LoVo (cell line): ENCODE data around the gene ZSCAN23.
"Not testable (repeated sequence)": the region's sequence is repeated elsewhere in the genome, so short reads cannot be mapped to it uniquely, and the experiment has no call there.

Experiments used
- DNase-seq: peaks from one replicate; pipeline ENCODE4 v3.0.0-alpha.2; 2016; ENCODE audit warnings: low spot score

Gene ZSCAN23

DNA sequence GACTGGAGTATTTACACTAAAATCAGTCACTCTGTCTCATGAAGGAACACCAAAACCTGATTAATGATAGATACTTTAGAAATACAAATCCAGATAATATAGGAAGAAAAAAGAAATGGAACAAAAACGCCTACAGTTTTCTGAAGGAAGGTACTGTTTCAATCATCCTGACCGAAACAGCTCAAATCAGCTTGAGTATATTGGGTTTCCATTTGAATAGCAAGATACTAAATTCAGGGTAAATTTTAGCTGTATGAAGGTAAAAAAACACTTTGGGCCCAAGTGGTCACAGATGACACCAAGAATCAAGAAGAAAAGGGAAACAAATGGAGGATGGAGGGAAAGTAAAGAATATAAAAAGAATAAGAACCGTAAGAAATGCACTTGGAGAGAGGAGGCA is 6.9 kb downstream of the ZSCAN23 start:
- DNase-seq: no peak

DNA sequence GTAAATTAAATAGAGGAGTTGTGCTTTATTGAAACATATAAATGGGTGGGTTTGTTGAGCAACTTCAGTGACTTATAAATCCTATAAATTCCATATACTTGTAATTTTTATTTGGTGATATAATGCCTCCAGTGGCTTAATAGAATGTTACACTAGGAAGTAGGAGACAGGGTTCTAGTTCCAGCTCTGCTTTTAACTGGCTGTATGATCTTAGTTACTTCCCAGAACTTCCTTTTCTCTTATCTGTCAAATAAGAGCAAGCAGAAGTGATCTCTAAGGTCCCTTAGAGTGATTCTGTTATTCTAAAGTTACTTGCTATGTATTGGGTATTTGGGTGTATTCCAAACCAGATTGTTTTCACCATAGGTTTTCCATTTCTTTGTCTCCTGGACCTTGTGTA is 10.2 kb downstream of the ZSCAN23 start:
- no peak for DNase-seq

DNA sequence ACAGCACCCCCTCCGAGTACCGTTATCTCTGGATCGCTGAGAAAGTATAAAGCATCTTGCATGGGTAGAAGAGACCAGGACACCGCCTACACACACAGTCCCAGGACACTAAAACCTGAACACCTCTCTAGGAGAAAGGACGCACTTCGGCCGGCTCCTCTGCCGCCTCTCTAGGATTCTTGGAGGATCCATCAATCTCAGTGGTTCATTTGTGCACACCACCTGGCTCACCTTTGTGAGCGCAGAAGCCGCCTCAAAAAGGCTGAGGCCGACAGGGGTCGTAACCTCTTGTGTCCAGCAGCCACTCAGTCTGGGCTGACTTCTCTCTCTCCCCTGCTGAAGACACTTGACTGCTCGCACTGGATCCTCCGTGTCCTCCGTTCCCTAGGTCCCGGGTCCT is 13.5 kb downstream of the ZSCAN23 start:
- no peak for DNase-seq

DNA sequence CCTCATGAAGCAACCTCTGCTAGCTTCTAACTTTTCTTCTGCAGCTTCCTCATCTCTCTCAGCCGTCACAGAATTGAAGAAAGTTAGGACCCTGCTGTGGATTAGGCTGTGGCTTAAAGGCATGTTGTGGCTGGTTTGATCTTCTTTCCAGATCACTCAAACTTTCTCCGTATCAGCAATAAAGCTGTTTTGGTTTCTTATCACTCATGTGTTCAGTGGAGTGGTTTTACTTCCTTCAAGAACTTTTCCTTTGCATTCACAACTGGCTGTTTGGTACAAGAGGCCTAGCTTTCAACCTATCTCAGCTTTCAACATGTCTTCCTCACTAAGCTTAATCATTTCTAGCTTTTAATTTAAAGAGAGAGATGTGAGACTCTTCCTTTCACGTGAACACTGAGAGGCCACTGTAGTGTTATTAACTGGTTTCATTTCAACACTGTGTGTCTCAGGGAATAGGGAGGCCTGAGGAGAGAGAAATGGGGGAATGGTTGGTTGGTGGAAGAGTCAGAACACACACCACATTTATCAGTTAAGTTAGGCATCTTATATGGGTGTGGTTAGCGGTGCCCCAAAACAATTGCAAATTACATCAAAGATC is 17.2 kb downstream of the ZSCAN23 start:
- DNase-seq: no peak

DNA sequence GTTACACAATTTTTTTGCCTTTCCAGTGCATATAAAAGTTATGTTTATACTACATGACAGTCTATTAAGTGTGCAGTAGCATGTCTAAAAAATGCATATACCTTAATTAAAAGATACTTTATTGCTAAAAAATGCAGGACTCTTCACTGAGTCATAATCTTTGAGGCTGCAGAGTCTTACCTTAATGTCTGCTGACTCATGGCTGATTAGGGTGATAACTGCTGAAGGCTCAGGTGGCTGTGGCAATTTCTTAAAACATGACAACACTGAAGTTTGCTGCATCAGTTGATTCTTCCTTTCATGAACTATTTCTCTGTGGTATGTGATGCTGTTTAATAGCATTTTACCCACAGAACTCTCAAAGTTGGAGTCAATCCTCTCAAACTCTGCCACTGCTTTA is 19.1 kb downstream of the ZSCAN23 start:
- no peak for DNase-seq

DNA sequence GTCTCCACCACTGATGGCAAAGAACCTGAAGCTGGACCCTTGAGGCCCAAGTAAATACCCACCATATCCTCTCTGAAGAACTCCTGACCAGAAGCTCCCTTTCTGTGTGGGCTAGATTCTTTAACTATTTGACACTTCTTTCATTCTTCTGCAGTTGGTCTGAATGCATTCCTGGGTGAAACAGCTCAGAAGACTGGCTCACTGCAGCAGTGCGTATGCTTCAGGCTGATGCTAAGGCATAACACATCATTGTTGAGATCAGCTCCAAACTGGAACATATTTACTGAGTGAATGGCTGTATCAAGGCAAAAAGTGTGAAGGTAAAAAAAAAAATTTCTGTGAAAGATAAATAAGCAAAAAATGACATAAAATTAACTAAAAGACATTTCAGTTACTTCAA is 19.7 kb downstream of the ZSCAN23 start:
- no peak for DNase-seq

DNA sequence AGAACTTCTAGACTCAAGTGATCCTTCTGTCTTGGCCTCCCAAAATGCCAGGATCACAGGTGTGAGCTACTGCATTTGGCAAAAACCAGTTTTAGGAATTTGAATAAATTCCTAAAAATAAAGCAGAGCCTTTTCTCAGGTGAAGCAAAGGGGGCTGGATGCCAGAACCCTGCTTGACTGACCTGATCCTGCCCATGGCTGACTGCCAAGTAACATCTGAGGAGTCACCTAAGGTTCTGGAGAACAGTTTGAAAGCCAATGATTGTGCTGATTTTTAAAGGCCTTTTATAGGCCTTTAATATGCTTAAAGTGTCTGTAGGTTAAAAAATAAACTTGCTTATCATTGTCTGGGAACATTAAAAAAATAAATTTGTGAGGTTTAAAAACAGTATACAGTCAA is 29.6 kb downstream of the ZSCAN23 start:
- no peak for DNase-seq

DNA sequence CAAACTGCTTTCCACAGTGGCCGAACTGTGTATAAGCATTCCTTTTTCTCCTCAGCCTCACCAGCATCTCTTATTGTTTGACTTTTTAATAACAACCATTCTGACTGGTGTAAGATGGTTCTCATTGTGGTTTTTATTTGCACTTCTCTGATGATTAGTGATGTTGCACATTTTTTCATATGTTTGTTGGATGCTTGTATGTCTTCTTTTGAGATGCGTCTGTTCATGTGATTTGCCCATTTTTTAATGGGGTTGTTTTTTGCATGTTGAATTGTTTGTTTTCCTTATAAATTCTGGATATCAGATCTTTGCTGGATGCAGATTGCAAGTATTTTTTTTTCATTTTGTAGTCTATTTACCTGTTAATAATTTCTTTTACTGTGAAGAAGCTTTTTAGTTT is 32.5 kb downstream of the ZSCAN23 start:
- no peak for DNase-seq

DNA sequence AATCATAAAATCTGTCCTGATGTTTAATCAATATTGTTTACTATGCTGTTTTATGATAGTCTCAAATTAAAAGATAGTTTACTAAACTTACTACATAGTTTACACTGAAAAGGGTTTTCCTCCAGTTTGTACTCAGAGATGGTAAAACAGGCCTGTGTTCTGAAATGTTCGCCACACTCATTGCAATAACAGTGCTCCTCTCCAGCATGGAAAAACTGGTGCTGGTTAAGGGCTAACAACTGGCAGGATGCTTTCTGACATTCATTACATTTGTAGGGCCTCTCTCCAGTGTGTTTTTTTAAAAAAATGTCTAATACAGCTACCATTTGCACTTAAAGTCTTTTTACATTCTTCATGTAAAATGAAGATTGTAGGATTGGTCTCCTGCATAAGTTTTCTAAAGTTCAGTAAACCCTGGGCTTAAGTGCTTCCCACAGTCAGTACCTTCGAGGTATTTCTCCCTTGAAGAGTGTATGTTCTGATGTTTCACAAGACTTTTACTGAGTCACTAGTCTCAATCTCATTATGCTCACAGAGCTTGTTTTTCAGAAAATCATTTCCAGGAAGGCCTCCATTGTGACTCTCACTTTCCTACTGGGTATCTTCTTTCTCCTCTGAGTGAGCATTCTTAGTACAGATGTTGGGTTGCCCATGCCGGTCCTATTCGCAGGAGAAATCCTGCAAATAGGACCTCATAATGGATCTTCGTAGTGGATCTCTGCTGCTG is 35.1 kb downstream of the ZSCAN23 start:
- DNase-seq: no peak

DNA sequence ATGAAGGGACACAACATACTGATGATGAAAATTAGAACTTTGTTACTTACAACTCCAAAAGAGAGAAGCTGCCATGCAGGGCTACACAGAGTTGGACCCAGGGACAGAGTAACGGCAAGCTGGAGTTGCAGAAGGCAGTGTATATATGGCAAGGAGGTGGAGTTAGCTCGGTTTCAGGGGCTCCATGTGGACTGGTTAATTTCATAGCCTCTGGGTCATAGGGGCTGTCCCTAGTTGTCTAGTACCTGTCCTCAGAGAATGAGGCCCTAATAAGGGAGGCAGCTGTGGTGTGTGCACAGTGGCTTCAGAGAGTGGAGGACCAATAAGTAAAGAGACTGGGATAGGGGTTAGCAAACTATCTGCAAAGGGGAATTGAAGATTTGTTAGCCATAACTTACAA is 35.9 kb downstream of the ZSCAN23 start:
- no peak for DNase-seq

DNA sequence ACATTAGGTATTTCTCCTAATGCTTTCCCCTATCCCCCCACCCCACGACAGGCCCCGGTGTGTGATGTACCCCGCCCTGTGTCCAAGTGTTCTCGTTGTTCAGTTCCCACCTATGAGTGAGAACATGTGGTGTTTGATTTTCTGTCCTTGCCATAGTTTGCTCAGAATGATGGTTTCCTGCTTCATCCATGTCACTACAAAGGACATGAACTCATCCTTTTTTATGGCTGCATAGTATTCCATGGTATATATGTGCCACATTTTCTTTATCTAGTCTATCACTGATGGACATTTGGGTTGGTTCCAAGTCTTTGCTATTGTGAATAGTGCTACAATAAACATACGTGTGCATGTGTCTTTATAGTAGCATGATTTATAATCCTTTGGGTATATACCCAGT is 39.4 kb downstream of the ZSCAN23 start:
- not testable (repeated sequence) for DNase-seq

DNA sequence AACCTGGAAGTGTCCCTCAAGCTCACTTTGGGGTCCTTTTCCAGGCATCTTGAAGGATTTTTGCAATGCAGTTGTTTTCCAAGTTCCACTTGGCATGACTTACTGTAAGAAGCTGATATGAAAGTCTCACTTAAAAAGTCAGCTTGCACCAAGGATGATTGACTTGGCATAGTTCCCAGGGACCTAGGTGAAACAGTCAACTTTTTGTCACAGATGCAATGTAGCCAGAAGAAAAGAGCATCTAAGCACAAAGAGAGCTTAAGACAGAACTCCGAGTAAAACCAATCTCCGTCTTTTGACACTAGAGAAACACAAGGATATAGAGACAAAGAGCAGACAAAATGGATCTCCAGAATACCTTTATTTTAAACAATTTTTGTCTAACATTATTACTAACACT is 41.1 kb downstream of the ZSCAN23 start:
- DNase-seq: no peak

DNA sequence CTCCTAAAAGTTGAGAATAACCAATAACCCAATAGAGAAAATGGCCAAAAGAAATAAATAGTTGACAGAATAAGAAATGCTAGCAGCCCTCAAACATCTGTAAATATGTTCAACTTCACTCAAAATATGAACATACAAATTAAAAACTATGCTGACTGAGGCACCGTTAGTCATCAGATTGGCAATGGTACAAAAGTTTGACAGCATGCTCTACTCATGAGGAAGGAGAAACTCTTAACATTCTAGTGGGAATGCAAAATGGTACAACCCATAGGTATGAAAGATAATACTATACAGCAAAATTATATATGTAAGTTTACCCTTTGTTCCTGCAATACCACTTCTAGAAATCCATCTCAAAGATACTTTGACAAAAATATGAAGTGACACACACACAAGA is 42.1 kb downstream of the ZSCAN23 start:
- DNase-seq: no peak

DNA sequence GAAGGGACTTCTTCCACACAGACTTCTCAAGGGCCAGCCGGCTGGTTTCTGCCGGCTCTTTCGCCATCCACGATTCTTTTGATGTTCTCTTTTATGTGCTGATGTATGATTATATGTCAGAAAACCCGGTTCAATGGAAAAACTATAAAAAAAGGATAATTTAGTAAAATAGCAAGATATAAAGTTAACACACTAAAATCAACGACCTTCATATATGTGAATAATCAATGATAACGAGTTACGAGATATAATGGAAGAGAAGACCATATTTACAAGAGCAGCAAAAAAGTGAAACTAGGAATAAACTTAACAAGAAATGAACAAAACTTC is 43.2 kb downstream of the ZSCAN23 start:
- no peak for DNase-seq

DNA sequence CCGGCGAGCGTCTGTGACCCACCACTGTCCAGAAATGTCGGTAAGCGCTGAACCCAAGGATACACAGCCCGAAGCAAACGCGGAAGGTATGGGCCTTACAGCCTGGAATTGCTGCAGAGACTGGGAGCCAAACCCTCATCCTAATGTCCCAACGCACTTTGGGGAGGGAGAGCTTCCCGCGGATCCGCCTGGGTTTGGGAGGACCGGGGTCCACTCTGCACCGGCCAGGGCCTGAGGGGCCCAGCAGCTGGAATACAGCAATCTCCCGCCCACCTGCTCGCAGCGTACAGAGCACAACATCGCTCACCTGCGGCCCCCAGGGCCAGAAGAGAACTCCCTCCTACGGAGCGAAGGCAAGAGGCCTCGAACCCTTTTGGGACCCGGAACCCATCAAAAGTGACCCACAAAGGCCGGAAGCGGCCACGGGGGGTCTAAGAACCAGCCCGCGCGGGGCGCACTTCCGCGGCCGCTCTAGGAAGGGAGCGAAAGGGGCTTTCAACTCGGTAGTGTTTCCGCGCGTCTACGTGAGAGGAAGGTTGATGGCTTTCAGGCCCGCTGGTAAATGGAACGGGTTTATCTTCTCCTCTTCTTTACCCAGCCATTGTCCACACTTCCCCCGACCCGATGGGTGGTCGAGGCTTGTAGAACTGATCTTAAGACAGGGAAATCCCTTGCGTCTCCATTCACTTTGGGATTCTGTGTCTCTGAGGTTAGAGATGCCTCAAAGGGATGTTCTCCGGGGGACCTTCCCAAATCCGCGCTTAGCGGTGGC is 43.8 kb downstream of the ZSCAN23 start, which contains the start of gene ZSCAN12:
Gene ZSCAN12, minus strand, starts transcription at position 398 of the 772 bp plus-strand sequence. CDS start 1,342 bp downstream, outside the sequence.
- DNase-seq: no peak

DNA sequence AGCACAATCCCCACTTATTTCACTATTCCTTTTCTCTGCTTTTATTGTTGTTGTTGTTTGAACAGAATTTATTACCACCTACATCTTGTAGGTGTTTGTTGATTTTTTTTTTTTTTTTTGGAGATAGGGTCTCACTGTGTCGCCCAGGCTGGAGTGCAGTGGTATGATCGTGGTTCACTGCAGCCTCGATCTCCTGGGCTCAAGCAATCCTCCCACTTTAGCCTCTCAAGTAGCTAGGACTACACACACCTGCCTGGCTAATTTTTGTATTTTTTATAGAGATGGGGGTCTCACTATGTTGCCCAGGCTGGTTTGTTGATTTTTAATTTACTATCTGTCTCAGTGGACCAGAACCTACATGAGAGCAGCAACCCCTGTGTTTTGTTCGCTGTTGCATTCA is 47.4 kb downstream of the ZSCAN23 start:
- DNase-seq: no peak

DNA sequence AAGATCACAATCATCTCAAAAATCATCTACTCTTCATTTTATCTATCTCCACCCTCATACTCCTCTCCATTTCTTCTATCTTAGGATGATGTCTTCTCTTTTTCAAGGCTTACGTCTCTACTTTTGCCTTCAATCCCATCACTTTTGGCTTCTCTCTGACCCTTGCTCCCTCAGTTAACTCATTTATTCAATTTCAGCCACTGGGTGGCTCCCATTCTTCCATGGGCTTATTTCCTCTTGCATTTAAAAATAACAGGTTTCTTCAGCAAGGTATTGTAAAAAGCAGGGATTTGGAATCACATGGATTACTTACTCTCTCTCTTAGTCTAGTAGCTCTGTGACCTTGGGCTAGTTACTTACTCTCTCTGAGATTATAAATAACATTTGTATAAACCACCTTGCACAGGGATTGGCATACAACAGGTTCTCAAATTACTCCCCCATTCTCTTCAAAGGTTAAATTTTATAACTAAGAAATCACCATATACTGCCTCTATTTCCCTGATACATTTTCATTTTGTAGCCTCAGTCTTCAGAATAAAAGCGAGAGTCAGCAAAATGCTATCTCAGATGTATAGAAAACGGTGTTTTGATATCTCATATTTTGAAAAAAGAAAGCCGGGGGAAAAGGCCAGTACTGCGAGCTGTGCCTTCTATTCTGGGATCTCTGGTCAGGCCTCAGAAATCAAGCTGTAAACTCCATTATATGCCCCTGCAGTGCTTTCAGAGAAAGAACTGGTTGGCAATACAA is 49.2 kb downstream of the ZSCAN23 start:
- DNase-seq: no peak

DNA sequence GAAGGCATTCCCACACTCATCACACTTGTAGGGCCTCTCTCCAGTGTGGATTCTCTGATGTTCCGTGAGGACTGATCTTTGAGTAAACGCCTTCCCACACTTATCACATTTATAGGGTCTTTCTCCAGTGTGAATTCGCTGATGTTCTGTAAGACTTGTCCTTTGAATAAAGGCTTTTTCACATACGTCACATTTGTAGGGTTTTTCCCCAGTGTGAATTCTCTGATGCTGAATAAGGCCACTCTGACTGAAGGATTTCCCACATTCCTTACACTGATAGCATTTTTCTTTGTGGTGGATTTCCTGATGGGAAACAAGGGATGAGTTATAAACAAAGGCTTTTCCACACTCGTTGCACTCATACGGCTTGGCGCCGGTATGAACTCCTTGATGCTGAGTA is 52.6 kb downstream of the ZSCAN23 start:
- no peak for DNase-seq

DNA sequence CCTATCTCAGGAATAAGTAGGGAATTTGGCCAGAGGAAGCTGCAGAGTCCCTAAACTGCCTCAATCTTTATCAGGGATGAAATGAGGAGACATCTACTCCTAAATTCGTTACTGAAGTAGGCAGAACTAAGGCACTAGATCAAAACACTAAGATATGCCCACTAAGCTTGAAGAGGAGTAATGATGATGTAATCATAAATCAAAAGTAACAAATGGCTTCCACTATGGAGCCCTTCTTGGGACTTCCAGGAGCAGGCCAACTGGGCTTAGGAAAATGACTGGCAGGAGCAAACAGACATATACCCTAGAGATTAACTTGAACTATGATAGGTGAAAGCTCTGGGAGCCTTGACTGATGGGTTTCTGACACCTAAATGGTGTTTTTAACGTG is 59.2 kb downstream of the ZSCAN23 start:
- DNase-seq: no peak

DNA sequence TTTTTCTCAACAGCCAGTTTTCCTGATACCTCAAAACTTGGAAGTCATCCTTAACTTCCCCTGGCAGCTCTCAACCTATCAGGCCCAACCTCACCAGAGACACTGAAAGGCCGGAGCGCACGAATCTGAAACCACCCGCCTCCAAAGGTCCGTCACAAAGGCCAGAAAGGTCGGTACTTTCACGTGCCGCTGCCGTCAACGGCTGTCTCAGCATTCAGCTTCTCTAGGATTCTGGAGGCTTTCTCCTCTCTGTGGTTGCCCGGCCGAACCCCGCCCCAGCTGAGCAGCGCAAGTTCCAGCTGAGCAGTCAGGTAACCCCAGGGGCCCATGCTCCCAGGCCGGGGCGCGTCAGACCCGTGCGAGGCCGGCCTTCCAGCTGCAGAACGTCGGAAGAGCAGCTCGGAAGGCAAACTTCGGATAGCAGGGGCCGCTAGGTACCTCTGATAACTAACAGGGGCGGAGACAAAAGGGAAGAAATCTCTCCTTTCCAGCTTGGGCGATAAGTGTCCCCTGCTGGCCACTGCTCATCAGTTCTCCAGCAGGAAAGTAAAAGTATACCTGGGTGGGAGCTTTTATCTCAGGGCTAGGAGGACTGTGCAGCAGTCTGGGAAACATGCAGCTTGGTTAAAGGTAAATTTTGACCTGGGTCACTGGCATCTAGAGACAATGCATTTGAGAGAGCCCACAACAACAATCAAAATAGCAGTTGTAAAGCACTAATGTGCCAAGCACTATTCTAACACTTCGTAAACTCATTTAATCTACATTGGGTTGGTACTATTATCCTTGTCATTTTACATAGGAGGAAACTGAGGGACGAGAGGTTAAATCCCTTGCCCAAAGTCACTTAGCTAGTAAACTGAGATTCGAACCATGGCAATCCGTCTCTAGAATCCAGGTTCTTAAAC is 59.8 kb downstream of the ZSCAN23 start:
- peak; percentile 84 for DNase-seq
